Neural cell (in vitro differentiated cells): Measurements from ENCODE around the gene PLXDC2.

ENCODE experiments used
- CTCF ChIP-seq: fragments of 450-650 bp; IDR thresholded peaks from 2 replicates; pipeline ENCODE4 v1.5.1; 2014; ENCODE audit warnings: antibody characterized with exemption, mild to moderate bottlenecking, moderate library complexity; ENCODE audit not compliant: poor library complexity, severe bottlenecking
- EP300 ChIP-seq: fragments of 450-650 bp; conservative IDR thresholded peaks from 2 replicates; pipeline ENCODE4 v1.6.1; 2014; ENCODE audit warnings: antibody characterized with exemption, mild to moderate bottlenecking, moderate library complexity; ENCODE audit not compliant: poor library complexity, severe bottlenecking
- EZH2 ChIP-seq: fragments of 200-600, 300-800 bp; shearing (Covaris generic), sonication (generic); IDR thresholded peaks from 2 replicates; pipeline ENCODE4 v1.6.1; 2014; ENCODE audit warnings: antibody characterized with exemption, low read length, borderline replicate concordance, mild to moderate bottlenecking; ENCODE audit not compliant: insufficient read depth, poor library complexity, severe bottlenecking
- RAD21 ChIP-seq: fragments of 450-650 bp; conservative IDR thresholded peaks from 2 replicates; pipeline ENCODE4 v1.6.1; 2014; ENCODE audit warnings: antibody characterized with exemption, mild to moderate bottlenecking, moderate library complexity
- REST ChIP-seq: IDR thresholded peaks from 2 replicates; pipeline ENCODE4 v1.6.1; 2012; ENCODE audit warnings: borderline replicate concordance
- TAF1 ChIP-seq: IDR thresholded peaks from 2 replicates; pipeline ENCODE4 v1.6.1; 2012; ENCODE audit warnings: low read depth

GRCh38 chr10:19840776-19841175 lies 24.5 kb downstream of the PLXDC2 start:
- TF ChIP-seq RAD21 (no peak), CTCF (no peak), EP300 (no peak), EZH2 (no peak), TAF1 (no peak), REST (no peak)
